ENCODE results near the gene MTHFD1L. TPM values are rescaled to one million over a fixed set of nuclear protein-coding genes. Genes with fewer than 3 reads are reported as not detected.

The MTHFD1L gene
- polyA plus RNA-seq, 3 donors, result 0.25 to 1.3 (median 0.39) TPM

DNA sequence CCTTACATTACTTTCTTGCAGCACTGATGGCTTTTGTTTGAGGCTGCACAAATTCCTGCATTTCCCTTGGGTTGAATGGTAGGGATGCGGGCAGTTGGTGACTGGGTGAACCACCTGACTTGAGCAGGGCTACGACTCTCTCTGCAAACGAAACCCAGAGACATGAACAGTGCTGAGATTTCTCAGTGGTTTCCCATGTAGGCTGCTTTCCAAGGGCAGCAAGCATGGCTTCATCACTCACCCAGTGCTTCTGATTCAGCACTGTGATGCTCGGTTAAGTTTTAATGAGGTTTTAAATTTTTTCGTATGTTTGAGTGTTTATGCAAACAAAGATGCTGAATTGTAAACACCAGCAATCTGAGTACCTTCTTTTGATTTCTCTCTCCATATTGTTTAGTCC lies 127.2 kb downstream of the MTHFD1L start:
- intact Hi-C loops (cut with micrococcal nuclease), result loop anchor here in 1 of 2 donors (10.0 kb wide), 1 partner anchor 98 kb away; no protein-coding TSS in a partner anchor
- WGBS (ENCODE audit: insufficient coverage), result 100% methylated on average over 3 of the region's 5 CpGs
- H3K27me3 Mint-ChIP-seq (ENCODE audit: low read depth in 3 of 3), result no peaks in the 10 kb centered on the region
- DNase-seq, result no peak
- no peak overlapping the region for H3K4me2 ChIP-seq (replicated peaks; ENCODE audit: extremely low read depth, low read length, poor library complexity, severe bottlenecking)
- peaks cover 0 to 5% of the 10 kb centered on the region in 2 donors for H3K36me3 Mint-ChIP-seq
- H3K27ac ChIP-seq (ENCODE audit: low read depth in 1 of 2, low read length in 2 of 2), result no peak overlapping the region
- H3K27ac Mint-ChIP-seq, result no peak overlapping the region
- peaks cover 4% of the 10 kb centered on the region for H3K4me1 Mint-ChIP-seq
- no peak overlapping the region for H3K4me3 Mint-ChIP-seq
- no peak overlapping the region for H3K9ac ChIP-seq (ENCODE audit: insufficient read depth, low read length, poor library complexity, severe bottlenecking)
- no peaks in the 10 kb centered on the region for H3K27me3 ChIP-seq (ENCODE audit: control insufficient read depth in 2 of 2, insufficient read depth in 2 of 2, low read length in 2 of 2)
- TF ChIP-seq, protein P1, sequence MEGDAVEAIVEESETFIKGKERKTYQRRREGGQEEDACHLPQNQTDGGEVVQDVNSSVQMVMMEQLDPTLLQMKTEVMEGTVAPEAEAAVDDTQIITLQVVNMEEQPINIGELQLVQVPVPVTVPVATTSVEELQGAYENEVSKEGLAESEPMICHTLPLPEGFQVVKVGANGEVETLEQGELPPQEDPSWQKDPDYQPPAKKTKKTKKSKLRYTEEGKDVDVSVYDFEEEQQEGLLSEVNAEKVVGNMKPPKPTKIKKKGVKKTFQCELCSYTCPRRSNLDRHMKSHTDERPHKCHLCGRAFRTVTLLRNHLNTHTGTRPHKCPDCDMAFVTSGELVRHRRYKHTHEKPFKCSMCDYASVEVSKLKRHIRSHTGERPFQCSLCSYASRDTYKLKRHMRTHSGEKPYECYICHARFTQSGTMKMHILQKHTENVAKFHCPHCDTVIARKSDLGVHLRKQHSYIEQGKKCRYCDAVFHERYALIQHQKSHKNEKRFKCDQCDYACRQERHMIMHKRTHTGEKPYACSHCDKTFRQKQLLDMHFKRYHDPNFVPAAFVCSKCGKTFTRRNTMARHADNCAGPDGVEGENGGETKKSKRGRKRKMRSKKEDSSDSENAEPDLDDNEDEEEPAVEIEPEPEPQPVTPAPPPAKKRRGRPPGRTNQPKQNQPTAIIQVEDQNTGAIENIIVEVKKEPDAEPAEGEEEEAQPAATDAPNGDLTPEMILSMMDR (IDR thresholded peaks at IDR 0.05), result no peak
- no peaks in the 10 kb centered on the region for H3K9me3 Mint-ChIP-seq
- no peaks in the 10 kb centered on the region for H3K79me2 ChIP-seq (ENCODE audit: insufficient read depth, low read length)
- no peaks in the 10 kb centered on the region for H4K20me1 ChIP-seq (ENCODE audit: insufficient read depth, low read length)
- H3K4me3 ChIP-seq (replicated peaks in 1 of 3; ENCODE audit: low read depth in 2 of 3, low read length in 3 of 3), result no peak overlapping the region
- no peak overlapping the region for H2AFZ ChIP-seq (ENCODE audit: insufficient read depth, low read depth, low read length, poor library complexity, severe bottlenecking)
- H3K4me1 ChIP-seq (ENCODE audit: control insufficient read depth in 1 of 2, insufficient read depth in 2 of 2, low read length in 2 of 2), result no peaks in the 10 kb centered on the region
- H3K9me3 ChIP-seq (replicated peaks in 1 of 2; ENCODE audit: control insufficient read depth in 1 of 2, insufficient read depth in 1 of 2, low read length in 2 of 2), result no peaks in the 10 kb centered on the region
- H3K36me3 ChIP-seq (replicated peaks in 1 of 2; ENCODE audit: control insufficient read depth in 1 of 2, insufficient read depth in 2 of 2, low read length in 2 of 2), result no peaks in the 10 kb centered on the region

DNA sequence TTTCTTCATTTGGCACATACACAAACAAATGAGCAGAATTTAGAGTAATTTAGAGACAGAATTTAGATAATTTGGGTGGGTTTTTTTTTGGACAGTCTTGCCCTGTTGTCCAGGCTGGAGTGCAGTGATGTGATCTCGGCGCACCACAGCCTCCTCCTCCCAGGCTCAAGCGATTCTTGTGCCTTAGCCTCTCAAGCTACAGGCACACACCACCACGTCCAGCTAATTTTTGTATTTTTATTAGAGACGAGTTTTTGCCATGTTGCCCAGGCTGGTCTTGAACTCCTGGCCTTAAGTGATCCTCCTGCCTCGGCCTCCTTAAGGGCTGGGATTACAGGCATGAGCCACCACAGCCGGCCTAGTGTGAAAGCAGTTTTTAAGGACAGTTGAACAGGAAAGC lies 127.8 kb downstream of the MTHFD1L start:
- DNase-seq, result no peak
- Mint-ChIP-seq H3K4me3 (no peak overlapping the region), H3K4me1 (peaks cover 4% of the 10 kb centered on the region), H3K9me3 (no peaks in the 10 kb centered on the region), H3K36me3 (peaks cover 0 to 5% of the 10 kb centered on the region in 2 donors), H3K27me3 (ENCODE audit: low read depth in 3 of 3) (no peaks in the 10 kb centered on the region), H3K27ac (no peak overlapping the region)
- Histone ChIP-seq H3K4me2 (replicated peaks; ENCODE audit: extremely low read depth, low read length, poor library complexity, severe bottlenecking) (no peak overlapping the region), H2AFZ (ENCODE audit: insufficient read depth, low read depth, low read length, poor library complexity, severe bottlenecking) (no peak overlapping the region), H3K79me2 (ENCODE audit: insufficient read depth, low read length) (no peaks in the 10 kb centered on the region), H3K9me3 (replicated peaks in 1 of 2; ENCODE audit: control insufficient read depth in 1 of 2, insufficient read depth in 1 of 2, low read length in 2 of 2) (no peaks in the 10 kb centered on the region), H3K27ac (ENCODE audit: low read depth in 1 of 2, low read length in 2 of 2) (no peak overlapping the region), H3K27me3 (ENCODE audit: control insufficient read depth in 2 of 2, insufficient read depth in 2 of 2, low read length in 2 of 2) (no peaks in the 10 kb centered on the region), H3K4me3 (replicated peaks in 1 of 3; ENCODE audit: low read depth in 2 of 3, low read length in 3 of 3) (no peak overlapping the region), H3K4me1 (ENCODE audit: control insufficient read depth in 1 of 2, insufficient read depth in 2 of 2, low read length in 2 of 2) (no peaks in the 10 kb centered on the region), H3K36me3 (replicated peaks in 1 of 2; ENCODE audit: control insufficient read depth in 1 of 2, insufficient read depth in 2 of 2, low read length in 2 of 2) (no peaks in the 10 kb centered on the region), H4K20me1 (ENCODE audit: insufficient read depth, low read length) (no peaks in the 10 kb centered on the region), H3K9ac (ENCODE audit: insufficient read depth, low read length, poor library complexity, severe bottlenecking) (no peak overlapping the region)
- TF ChIP-seq, protein P1 (IDR thresholded peaks at IDR 0.05), result no peak
- intact Hi-C loops (cut with micrococcal nuclease), result loop anchor here in 1 of 2 donors (10.0 kb wide), 1 partner anchor 98 kb away; no protein-coding TSS in a partner anchor
- WGBS (ENCODE audit: insufficient coverage), result 100% methylated on average over 2 of the region's 7 CpGs

Data from CD14-positive monocyte (primary cell).